ENCODE measurements around the gene AMN. TPM values are rescaled to one million over a fixed set of nuclear protein-coding genes. Genes with fewer than 3 reads are reported as not detected.

The AMN gene
- total RNA-seq, 1 experiment from 2014 or later, result 1.7 TPM

DNA sequence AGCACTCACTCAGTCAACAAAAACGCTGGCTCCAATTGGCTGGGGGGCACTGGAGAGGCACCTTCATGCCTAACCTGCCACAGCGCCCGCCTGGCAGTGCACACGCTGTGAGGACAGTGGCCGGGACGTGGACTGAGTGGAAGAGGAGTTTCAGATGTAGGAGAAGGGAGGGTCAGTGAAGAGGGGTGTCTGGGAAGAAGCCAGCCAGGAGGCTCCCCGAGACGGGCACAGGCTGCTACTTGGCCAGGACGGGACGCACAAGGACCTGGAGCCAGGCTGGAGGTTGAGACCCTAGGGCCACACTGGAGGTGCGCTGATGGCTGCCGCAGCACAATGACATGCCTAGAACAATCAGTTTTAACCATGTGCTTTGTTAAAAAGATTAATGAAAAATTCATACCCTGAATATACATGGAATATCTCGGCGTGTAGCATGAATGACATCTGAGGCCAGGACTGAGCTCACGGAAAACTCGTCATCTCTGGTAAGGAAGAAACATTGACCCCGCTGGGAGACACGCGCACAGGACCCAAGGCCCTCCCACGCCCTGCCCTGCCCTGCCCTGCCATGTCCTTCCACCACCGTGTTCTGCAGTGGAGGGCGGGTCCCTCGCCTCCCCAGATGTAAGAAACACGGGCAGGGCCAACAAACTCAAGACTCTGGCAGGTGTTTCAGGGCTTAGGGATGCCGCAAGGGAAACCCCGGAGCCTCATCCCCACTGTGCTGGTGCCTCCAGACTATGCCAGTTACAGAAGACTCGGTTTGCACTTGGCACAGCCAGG, 25.0 kb downstream of the AMN start:
- Histone ChIP-seq H3K36me3 (replicated peaks; ENCODE audit: control insufficient read depth, insufficient read depth, low read length) (peaks cover 41% of the 10 kb centered on the region), H3K4me3 (ENCODE audit: insufficient read depth, low read depth, low read length) (no peak overlapping the region), H3K27me3 (ENCODE audit: control insufficient read depth, insufficient read depth, low read length) (no peaks in the 10 kb centered on the region)
- no peak for DNase-seq

DNA sequence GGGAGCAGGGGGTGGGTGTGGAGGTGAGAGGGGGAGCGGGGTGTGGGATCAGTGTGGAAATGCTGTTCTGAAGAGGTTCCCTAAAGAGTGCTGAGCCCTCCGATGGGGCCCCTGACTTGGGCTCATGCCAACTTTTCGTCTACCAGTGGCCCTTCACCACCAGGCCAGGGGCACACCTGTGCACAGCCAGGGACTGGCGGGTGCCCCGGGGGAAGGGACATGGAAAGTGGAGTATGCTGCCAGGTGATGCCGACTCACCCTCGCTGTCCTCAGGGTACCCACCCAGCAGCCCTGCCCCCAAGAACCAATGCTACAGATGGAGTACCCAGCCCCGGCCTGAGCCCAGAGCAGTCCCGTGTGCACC, 26.2 kb downstream of the AMN start:
- peak; percentile 37 for DNase-seq
- peaks cover 44% of the 10 kb centered on the region for H3K36me3 ChIP-seq (replicated peaks; ENCODE audit: control insufficient read depth, insufficient read depth, low read length)
- H3K27me3 ChIP-seq (ENCODE audit: control insufficient read depth, insufficient read depth, low read length), result no peaks in the 10 kb centered on the region
- no peak overlapping the region for H3K4me3 ChIP-seq (ENCODE audit: insufficient read depth, low read depth, low read length)

GRCh38 chr14:102949062-102949800, 26.8 kb downstream of the AMN start:
- no peak overlapping the region for H3K4me3 ChIP-seq (ENCODE audit: insufficient read depth, low read depth, low read length)
- DNase-seq, result no peak
- peaks cover 42% of the 10 kb centered on the region for H3K36me3 ChIP-seq (replicated peaks; ENCODE audit: control insufficient read depth, insufficient read depth, low read length)
- no peaks in the 10 kb centered on the region for H3K27me3 ChIP-seq (ENCODE audit: control insufficient read depth, insufficient read depth, low read length)

GRCh38 chr14:102949801-102950451, 27.5 kb downstream of the AMN start:
- H3K4me3 ChIP-seq (ENCODE audit: insufficient read depth, low read depth, low read length), result no peak overlapping the region
- no peak for DNase-seq
- no peaks in the 10 kb centered on the region for H3K27me3 ChIP-seq (ENCODE audit: control insufficient read depth, insufficient read depth, low read length)
- peaks cover 44% of the 10 kb centered on the region for H3K36me3 ChIP-seq (replicated peaks; ENCODE audit: control insufficient read depth, insufficient read depth, low read length)

GRCh38 chr14:102951034-102951433, 28.6 kb downstream of the AMN start:
- Histone ChIP-seq H3K27me3 (ENCODE audit: control insufficient read depth, insufficient read depth, low read length) (no peaks in the 10 kb centered on the region), H3K4me3 (ENCODE audit: insufficient read depth, low read depth, low read length) (no peak overlapping the region), H3K36me3 (replicated peaks; ENCODE audit: control insufficient read depth, insufficient read depth, low read length) (peaks cover 37% of the 10 kb centered on the region)
- no peak for DNase-seq

GRCh38 chr14:102951799-102952198, 29.3 kb downstream of the AMN start:
- Histone ChIP-seq H3K27me3 (ENCODE audit: control insufficient read depth, insufficient read depth, low read length) (no peaks in the 10 kb centered on the region), H3K4me3 (ENCODE audit: insufficient read depth, low read depth, low read length) (no peak overlapping the region), H3K36me3 (replicated peaks; ENCODE audit: control insufficient read depth, insufficient read depth, low read length) (peaks cover 37% of the 10 kb centered on the region)
- no peak for DNase-seq

DNA sequence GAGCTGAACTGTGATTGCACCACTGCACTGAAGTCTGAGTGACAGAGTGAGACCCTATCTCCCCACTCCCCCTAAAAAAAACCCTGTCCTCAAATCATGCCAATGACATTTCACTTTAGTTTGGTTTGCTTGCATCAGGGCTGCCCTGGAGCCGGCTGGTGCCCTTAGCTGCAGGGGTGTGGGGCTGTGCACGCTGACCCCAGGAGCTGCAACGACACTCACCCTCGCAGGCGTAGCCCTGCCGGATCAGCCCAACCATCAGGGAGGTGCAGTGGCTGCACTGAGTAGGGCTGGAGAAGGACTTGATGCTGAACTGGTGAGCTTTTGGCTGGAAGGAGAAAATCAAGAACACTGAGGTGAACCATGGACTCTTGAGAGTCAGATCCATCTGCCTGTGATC, 29.8 kb downstream of the AMN start:
- no peak for DNase-seq
- Histone ChIP-seq H3K4me3 (ENCODE audit: insufficient read depth, low read depth, low read length) (no peak overlapping the region), H3K27me3 (ENCODE audit: control insufficient read depth, insufficient read depth, low read length) (no peaks in the 10 kb centered on the region), H3K36me3 (replicated peaks; ENCODE audit: control insufficient read depth, insufficient read depth, low read length) (peaks cover 37% of the 10 kb centered on the region)

GRCh38 chr14:102953100-102953499, 30.6 kb downstream of the AMN start:
- no peaks in the 10 kb centered on the region for H3K27me3 ChIP-seq (ENCODE audit: control insufficient read depth, insufficient read depth, low read length)
- H3K4me3 ChIP-seq (ENCODE audit: insufficient read depth, low read depth, low read length), result no peak overlapping the region
- peaks cover 41% of the 10 kb centered on the region for H3K36me3 ChIP-seq (replicated peaks; ENCODE audit: control insufficient read depth, insufficient read depth, low read length)
- no peak for DNase-seq

- H3K36me3 ChIP-seq (replicated peaks; ENCODE audit: control insufficient read depth, insufficient read depth, low read length), result peaks cover 44% of the 10 kb centered on the region
- H3K4me3 ChIP-seq (ENCODE audit: insufficient read depth, low read depth, low read length), result no peak overlapping the region
- no peaks in the 10 kb centered on the region for H3K27me3 ChIP-seq (ENCODE audit: control insufficient read depth, insufficient read depth, low read length)
- DNase-seq, result no peak
These were observed 31.8 kb downstream of the AMN start for GRCh38 chr14:102954081-102954789.

- no peaks in the 10 kb centered on the region for H3K27me3 ChIP-seq (ENCODE audit: control insufficient read depth, insufficient read depth, low read length)
- DNase-seq, result no peak
- no peak overlapping the region for H3K4me3 ChIP-seq (ENCODE audit: insufficient read depth, low read depth, low read length)
- H3K36me3 ChIP-seq (replicated peaks; ENCODE audit: control insufficient read depth, insufficient read depth, low read length), result peaks cover 35% of the 10 kb centered on the region
These were observed 33.4 kb downstream of the AMN start for GRCh38 chr14:102955636-102956408.

- Histone ChIP-seq H3K36me3 (replicated peaks; ENCODE audit: control insufficient read depth, insufficient read depth, low read length) (peaks cover 34% of the 10 kb centered on the region), H3K4me3 (ENCODE audit: insufficient read depth, low read depth, low read length) (no peak overlapping the region), H3K27me3 (ENCODE audit: control insufficient read depth, insufficient read depth, low read length) (no peaks in the 10 kb centered on the region)
- no peak for DNase-seq
These were observed 34.8 kb downstream of the AMN start for GRCh38 chr14:102957222-102957621.

GRCh38 chr14:102958461-102958860, 36.0 kb downstream of the AMN start:
- Histone ChIP-seq H3K4me3 (ENCODE audit: insufficient read depth, low read depth, low read length) (no peak overlapping the region), H3K36me3 (replicated peaks; ENCODE audit: control insufficient read depth, insufficient read depth, low read length) (peaks cover 30% of the 10 kb centered on the region), H3K27me3 (ENCODE audit: control insufficient read depth, insufficient read depth, low read length) (no peaks in the 10 kb centered on the region)
- no peak for DNase-seq

GRCh38 chr14:102962111-102962627, 39.7 kb downstream of the AMN start:
- no peak for DNase-seq
- Histone ChIP-seq H3K27me3 (ENCODE audit: control insufficient read depth, insufficient read depth, low read length) (no peaks in the 10 kb centered on the region), H3K4me3 (ENCODE audit: insufficient read depth, low read depth, low read length) (no peak overlapping the region), H3K36me3 (replicated peaks; ENCODE audit: control insufficient read depth, insufficient read depth, low read length) (peaks cover 38% of the 10 kb centered on the region)
